Ascending aorta (tissue), 2 donors: ENCODE results near the gene GAL3ST3. TPM values are rescaled to one million over a fixed set of nuclear protein-coding genes. Genes with fewer than 3 reads are reported as not detected.

Experiments used
- DNase-seq, 2 donors: peaks; one replicate each; pipeline ENCODE4 v3.0.0-alpha.2; 2019; ENCODE audit warnings: low spot score in 2 of 2
- H3K27ac ChIP-seq, 2 donors: fragments of 200-600 bp; sonication (generic); one replicate each; pipeline ENCODE4 v1.5.1; 2016 to 2017; ENCODE audit warnings: mild to moderate bottlenecking in 1 of 2
- H3K27me3 ChIP-seq: fragments of 200-600 bp; sonication (generic); one replicate; pipeline ENCODE4 v1.5.1; 2017
- H3K36me3 ChIP-seq, 2 donors: fragments of 200-600 bp; sonication (generic); one replicate each; pipeline ENCODE4 v1.5.1; 2016
- H3K4me1 ChIP-seq, 2 donors: fragments of 200-600 bp; sonication (generic); one replicate each; pipeline ENCODE4 v1.5.1; 2016 to 2017; ENCODE audit warnings: mild to moderate bottlenecking in 1 of 2
- H3K4me3 ChIP-seq, 2 donors: fragments of 200-600 bp; sonication (generic); one replicate each; pipeline ENCODE4 v1.5.1; 2016 to 2017; ENCODE audit warnings: mild to moderate bottlenecking in 1 of 2
- H3K9me3 ChIP-seq, 2 donors: fragments of 200-600 bp; sonication (generic); one replicate each; pipeline ENCODE4 v1.5.1; 2016
- intact Hi-C: fragments of 100-400 bp; cut with DNase I; formaldehyde crosslinking; loops from one replicate; pipeline ENCODE4 v1.15.1; 2023
- total RNA-seq: library from RNA; depleted of rRNA; stranded (reverse); fragments of >200 nt; gene quantifications from one replicate; pipeline ENCODE4 v1.1.0, GENCODE V29; 2016
- TF ChIP-seq, protein P1 (sequence below), 3 experiments: fragments of 200-600 bp in 2 of 3; fragments of 450-650 bp in 1 of 3; sonication (generic) in 2 of 3; IDR thresholded peaks; one replicate each; pipeline ENCODE4 v1.5.1; 2016 to 2019; ENCODE audit warnings: antibody characterized with exemption in 3 of 3, mild to moderate bottlenecking in 1 of 3, moderate library complexity in 1 of 3

GAL3ST3 gene
- total RNA-seq, 1 donor from 2014 or later: not detected

DNA sequence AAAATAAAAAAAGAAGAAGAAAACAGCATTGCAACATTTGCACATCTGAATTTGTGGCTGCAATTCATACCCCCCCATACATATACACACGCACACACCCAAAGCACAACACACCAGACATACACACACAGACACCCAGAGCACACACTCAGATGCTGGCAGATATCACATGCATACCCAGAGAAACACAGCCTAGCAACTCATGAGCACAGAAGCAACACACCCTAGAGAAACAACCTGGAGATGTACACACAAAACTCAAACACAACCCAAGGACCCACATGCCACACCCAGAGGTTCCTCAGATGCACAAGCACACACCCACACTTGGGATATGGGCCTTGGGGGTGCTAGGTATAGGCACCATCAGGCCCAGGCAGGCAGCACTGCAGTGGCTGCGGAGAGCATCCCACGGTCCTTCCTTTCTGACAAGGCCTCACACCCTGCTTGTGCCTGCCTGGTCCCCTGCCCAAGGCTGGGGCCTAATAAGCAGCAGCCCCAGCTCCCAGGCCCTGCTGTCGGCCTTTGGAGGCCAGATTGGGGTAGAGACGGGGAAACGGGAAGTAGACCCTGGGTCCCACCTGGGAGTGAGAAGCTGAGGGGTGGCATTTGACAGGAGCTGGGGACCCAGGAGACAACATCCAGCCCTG, 34.0 kb downstream of the GAL3ST3 start:
- Histone ChIP-seq H3K27ac (peak overlapping the region; percentile 94 to 95), H3K9me3 (no peaks in the 10 kb centered on the region), H3K4me3 (no peak overlapping the region), H3K27me3 (no peaks in the 10 kb centered on the region), H3K36me3 (no peaks in the 10 kb centered on the region), H3K4me1 (peaks cover 27 to 58% of the 10 kb centered on the region in 2 donors)
- TF ChIP-seq, protein P1, sequence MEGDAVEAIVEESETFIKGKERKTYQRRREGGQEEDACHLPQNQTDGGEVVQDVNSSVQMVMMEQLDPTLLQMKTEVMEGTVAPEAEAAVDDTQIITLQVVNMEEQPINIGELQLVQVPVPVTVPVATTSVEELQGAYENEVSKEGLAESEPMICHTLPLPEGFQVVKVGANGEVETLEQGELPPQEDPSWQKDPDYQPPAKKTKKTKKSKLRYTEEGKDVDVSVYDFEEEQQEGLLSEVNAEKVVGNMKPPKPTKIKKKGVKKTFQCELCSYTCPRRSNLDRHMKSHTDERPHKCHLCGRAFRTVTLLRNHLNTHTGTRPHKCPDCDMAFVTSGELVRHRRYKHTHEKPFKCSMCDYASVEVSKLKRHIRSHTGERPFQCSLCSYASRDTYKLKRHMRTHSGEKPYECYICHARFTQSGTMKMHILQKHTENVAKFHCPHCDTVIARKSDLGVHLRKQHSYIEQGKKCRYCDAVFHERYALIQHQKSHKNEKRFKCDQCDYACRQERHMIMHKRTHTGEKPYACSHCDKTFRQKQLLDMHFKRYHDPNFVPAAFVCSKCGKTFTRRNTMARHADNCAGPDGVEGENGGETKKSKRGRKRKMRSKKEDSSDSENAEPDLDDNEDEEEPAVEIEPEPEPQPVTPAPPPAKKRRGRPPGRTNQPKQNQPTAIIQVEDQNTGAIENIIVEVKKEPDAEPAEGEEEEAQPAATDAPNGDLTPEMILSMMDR (IDR thresholded peaks at IDR 0.05): no peak
- no peak for DNase-seq
- intact Hi-C loops: loop anchor here (1.0 kb wide), 1 partner anchor 157 kb away; the partner anchor contains the start of gene CFL1

DNA sequence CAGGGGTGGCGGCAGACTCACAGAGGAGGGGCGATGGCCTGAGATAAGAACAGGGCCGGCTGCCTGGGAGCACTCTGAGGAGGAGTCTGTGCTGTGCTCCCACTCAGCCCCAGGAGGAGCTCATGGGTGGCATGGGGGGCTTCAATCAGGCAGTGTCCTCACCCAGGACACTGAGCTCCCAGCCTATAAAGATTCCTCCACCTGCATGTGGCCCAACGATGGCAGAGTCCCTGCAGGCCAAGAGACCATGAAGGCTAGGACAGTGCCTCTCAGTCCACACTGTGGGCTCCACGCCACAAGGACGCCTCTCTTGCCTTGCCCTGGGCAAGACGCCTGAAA, 35.2 kb downstream of the GAL3ST3 start:
- Histone ChIP-seq H3K4me1 (peaks cover 27 to 60% of the 10 kb centered on the region in 2 donors), H3K27ac (peak overlapping the region; percentile 94 to 95), H3K27me3 (no peaks in the 10 kb centered on the region), H3K4me3 (no peak overlapping the region), H3K9me3 (no peaks in the 10 kb centered on the region), H3K36me3 (no peaks in the 10 kb centered on the region)
- TF ChIP-seq, protein P1 (IDR thresholded peaks at IDR 0.05): no peak
- intact Hi-C loops: no loop called here
- DNase-seq: no peak

DNA sequence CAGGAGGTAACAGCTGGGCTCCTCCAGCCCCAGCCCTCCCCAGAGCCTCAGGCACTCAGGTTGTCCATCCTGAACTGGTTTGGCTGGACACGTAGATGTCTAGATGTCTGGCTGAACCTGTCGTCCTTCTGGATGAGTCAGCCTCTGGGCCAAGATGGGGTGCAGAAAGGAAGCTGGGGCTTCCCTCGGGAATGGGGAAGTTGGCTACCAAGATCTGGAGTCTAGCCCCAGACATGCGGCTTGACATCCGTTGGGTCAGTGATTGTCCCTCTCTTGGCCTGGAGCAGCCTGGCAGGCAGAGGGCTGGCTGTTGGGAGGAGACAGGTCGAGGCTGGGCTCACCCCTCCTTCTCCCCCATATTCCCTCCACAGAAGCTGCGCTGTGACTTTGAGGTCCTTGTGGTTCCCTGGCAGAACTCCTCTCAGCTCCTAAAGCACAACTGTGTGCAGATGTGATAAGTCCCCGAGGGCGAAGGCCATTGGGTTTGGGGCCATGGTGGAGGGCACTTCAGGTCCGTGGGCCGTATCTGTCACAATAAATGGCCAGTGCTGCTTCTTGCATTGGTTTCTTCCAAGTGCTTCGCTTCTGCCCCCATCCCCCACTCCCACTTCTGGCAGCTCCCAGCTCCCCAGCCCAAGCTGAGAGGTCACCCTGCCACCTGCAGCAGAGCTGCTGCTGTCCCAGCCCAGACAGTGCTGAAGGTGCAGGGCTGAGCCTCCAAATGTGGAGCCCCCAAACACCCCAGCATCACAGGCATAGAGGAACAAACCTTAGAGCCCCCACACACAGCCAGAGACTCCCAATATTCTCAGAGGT, 35.8 kb downstream of the GAL3ST3 start:
- TF ChIP-seq, protein P1 (IDR thresholded peaks at IDR 0.05): no peak
- intact Hi-C loops: no loop called here
- Histone ChIP-seq H3K4me1 (peaks cover 27 to 63% of the 10 kb centered on the region in 2 donors), H3K27ac (peak overlapping the region; percentile 94 to 95), H3K4me3 (no peak overlapping the region), H3K9me3 (no peaks in the 10 kb centered on the region), H3K36me3 (no peaks in the 10 kb centered on the region), H3K27me3 (no peaks in the 10 kb centered on the region)
- DNase-seq: no peak

DNA sequence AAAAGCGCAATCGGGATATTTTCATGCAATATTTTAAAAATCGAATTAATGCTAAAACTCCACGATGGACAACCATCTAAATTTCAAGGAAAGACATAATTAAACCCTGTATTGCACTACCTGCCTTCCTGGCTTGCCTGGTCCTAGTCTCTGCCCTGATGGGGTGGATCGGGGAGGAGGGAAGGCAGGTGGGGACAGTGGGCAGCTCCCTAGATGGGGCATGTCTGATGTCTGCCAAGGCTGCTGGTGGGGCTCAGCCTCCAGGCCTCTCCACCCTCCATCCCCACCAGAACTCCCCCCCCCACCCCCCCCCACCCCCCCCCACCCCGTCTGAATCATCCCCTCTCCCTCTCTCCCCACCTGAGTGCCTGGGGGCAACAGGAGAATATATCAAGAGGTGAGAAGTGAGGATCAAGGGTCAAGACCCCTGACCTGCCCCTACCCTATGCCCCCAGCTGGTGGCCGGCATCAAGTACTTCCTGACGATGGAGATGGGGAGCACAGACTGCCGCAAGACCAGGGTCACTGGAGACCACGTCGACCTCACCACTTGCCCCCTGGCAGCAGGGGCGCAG, 36.5 kb downstream of the GAL3ST3 start:
- TF ChIP-seq, protein P1 (IDR thresholded peaks at IDR 0.05): no peak
- H3K9me3 ChIP-seq: no peaks in the 10 kb centered on the region
- intact Hi-C loops: no loop called here
- no peaks in the 10 kb centered on the region for H3K36me3 ChIP-seq
- H3K4me3 ChIP-seq: peak overlapping the region in 1 of 2 donors; percentile 6
- no peak for DNase-seq
- H3K4me1 ChIP-seq: peaks cover 27 to 63% of the 10 kb centered on the region in 2 donors
- H3K27ac ChIP-seq: peak overlapping the region; percentile 94 to 95
- H3K27me3 ChIP-seq: no peaks in the 10 kb centered on the region

DNA sequence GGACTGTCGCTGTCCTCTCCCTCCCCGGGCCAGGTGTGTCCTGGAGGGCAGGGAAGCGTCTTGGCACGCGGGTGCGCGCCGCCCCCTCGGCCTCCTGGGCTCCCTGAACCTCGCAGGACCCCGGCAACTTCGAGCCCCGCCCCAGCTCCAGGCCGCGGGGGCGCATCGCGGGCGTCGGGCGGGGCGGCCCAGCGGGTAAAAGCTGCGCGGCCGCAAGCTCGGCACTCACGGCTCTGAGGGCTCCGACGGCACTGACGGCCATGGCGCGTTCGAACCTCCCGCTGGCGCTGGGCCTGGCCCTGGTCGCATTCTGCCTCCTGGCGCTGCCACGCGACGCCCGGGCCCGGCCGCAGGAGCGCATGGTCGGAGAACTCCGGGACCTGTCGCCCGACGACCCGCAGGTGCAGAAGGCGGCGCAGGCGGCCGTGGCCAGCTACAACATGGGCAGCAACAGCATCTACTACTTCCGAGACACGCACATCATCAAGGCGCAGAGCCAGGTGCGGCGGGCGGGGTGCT, 37.1 kb downstream of the GAL3ST3 start, which contains the start of gene CST6:
TSS of gene CST6 (plus strand) at position 224 of the 519 bp plus-strand sequence. CDS start at position 261, 37 bp downstream.
- Histone ChIP-seq H3K27ac (peak within 1 kb of the TSS; percentile 94 to 95), H3K36me3 (no peaks in the 10 kb centered on the region), H3K4me3 (peak within 1 kb of the TSS; percentile 6 to 8), H3K27me3 (no peaks in the 10 kb centered on the region), H3K4me1 (peaks cover 27 to 59% of the 10 kb centered on the region in 2 donors), H3K9me3 (no peaks in the 10 kb centered on the region)
- TF ChIP-seq, protein P1 (IDR thresholded peaks at IDR 0.05): no peak
- DNase-seq: no peak
- intact Hi-C loops: no loop called here
